H1 (cell line): ENCODE data around the gene NACA. TPM values are rescaled to one million over a fixed set of nuclear protein-coding genes. Genes with fewer than 3 reads are reported as not detected.

Experiments used
- CTCF ChIA-PET: fragments of 300-600 bp; sonication (Branson Sonifier 250); formaldehyde crosslinking; loops from one replicate; lab custom pipeline; 2021; ENCODE audit not compliant: partially characterized antibody; lab: Charles Lee
- POLR2A ChIA-PET: fragments of 300-600 bp; sonication (Branson Sonifier 250); formaldehyde crosslinking; loops from one replicate; lab custom pipeline; 2021; ENCODE audit warnings: inconsistent platforms; ENCODE audit not compliant: partially characterized antibody; lab: Charles Lee
- DNase-seq, 2 experiments: peaks; one replicate each; pipeline versions ENCODE4 v3.0.0 to v3.0.0-alpha.2; 2010 to 2022; ENCODE audit warnings: low spot score in 2 of 2, low read depth in 1 of 2, mixed read lengths in 1 of 2
- FAIRE-seq: peaks from 2 replicates; lab custom pipeline; 2011; peaks lifted over from hg19 to GRCh38; lab: Jason Lieb, UNC
- H2AFZ ChIP-seq: 2 replicates; pipeline ENCODE4 v1.8.1; 2012; ENCODE audit warnings: low read length, inconsistent platforms
- H2AK5ac ChIP-seq: 2 replicates; pipeline ENCODE4 v1.6.1; 2013; ENCODE audit warnings: low read depth, low read length
- H2BK120ac ChIP-seq: replicated peaks from 2 replicates; pipeline ENCODE3; 2013; ENCODE audit warnings: low read depth, low read length, inconsistent platforms
- H2BK12ac ChIP-seq: 2 replicates; pipeline ENCODE4 v1.6.1; 2013; ENCODE audit warnings: low read depth, low read length
- H2BK15ac ChIP-seq: 2 replicates; pipeline ENCODE4 v1.6.1; 2013; ENCODE audit warnings: low read length
- H2BK20ac ChIP-seq: 2 replicates; pipeline ENCODE4 v1.6.1; 2013; ENCODE audit warnings: low read length
- H2BK5ac ChIP-seq: 2 replicates; pipeline ENCODE4 v1.6.1; 2013; ENCODE audit warnings: low read depth, low read length
- H3K14ac ChIP-seq: 2 replicates; pipeline ENCODE4 v1.6.1; 2013; ENCODE audit warnings: inconsistent platforms; ENCODE audit not compliant: insufficient read length
- H3K18ac ChIP-seq: 2 replicates; pipeline ENCODE4 v1.6.1; 2013; ENCODE audit warnings: low read length; ENCODE audit errors: extremely low read depth
- H3K23ac ChIP-seq: 2 replicates; pipeline ENCODE4 v1.6.1; 2013; ENCODE audit warnings: inconsistent platforms; ENCODE audit not compliant: insufficient read length
- H3K23me2 ChIP-seq: 2 replicates; pipeline ENCODE4 v1.6.1; 2013; ENCODE audit warnings: low read depth, low read length
- H3K27ac ChIP-seq: 2 replicates; pipeline ENCODE4 v1.6.1; 2011; ENCODE audit warnings: low read depth, low read length, inconsistent platforms
- H3K27me3 ChIP-seq, 4 experiments: replicated peaks in 1 of 4; 1 replicate in 1 of 4; 2 replicates in 3 of 4; pipeline versions ENCODE4 v1.6.1 to v1.8.1; 2011 to 2013; ENCODE audit warnings: low read length in 3 of 4, mild to moderate bottlenecking in 3 of 4, inconsistent platforms in 2 of 4, mixed read lengths in 2 of 4, moderate library complexity in 1 of 4; ENCODE audit not compliant: control insufficient read depth in 3 of 4, insufficient read depth in 3 of 4; ENCODE audit errors: extremely low read depth in 1 of 4
- H3K36me3 ChIP-seq, 4 experiments: 2 replicates each; pipeline versions ENCODE4 v1.6.1 to v1.8.1; 2011 to 2013; ENCODE audit warnings: mild to moderate bottlenecking in 4 of 4, low read length in 3 of 4, moderate library complexity in 2 of 4, control low read depth in 1 of 4, inconsistent platforms in 1 of 4; ENCODE audit not compliant: insufficient read depth in 4 of 4, control insufficient read depth in 2 of 4
- H3K4ac ChIP-seq: replicated peaks from 2 replicates; pipeline ENCODE3; 2013; ENCODE audit warnings: low read length, low read depth, mixed read lengths, inconsistent platforms; ENCODE audit not compliant: insufficient read length
- H3K4me1 ChIP-seq, 4 experiments: replicated peaks in 1 of 4; 1 replicate in 1 of 4; 2 replicates in 3 of 4; pipeline versions ENCODE4 v1.6.1 to v1.8.1; 2011 to 2013; ENCODE audit warnings: low read length in 3 of 4, inconsistent platforms in 2 of 4, mixed read lengths in 1 of 4; ENCODE audit not compliant: insufficient read depth in 4 of 4, control insufficient read depth in 3 of 4
- H3K4me2 ChIP-seq, 2 experiments: 2 replicates each; pipeline versions ENCODE4 v1.6.1 to v1.8.1; 2011 to 2013; ENCODE audit warnings: low read depth in 2 of 2, low read length in 2 of 2, control low read depth in 1 of 2, inconsistent platforms in 1 of 2, mild to moderate bottlenecking in 1 of 2; ENCODE audit not compliant: insufficient read depth in 1 of 2
- H3K4me3 ChIP-seq, 4 experiments: fragments of 200-600, 300-600 bp in 1 of 4; sonication (generic), shearing (Covaris generic), sonication (Bioruptor Twin) in 1 of 4; 2 replicates each; pipeline versions ENCODE4 v1.5.1 to v1.8.1; 2011 to 2016; ENCODE audit warnings: low read length in 4 of 4, low read depth in 3 of 4, control low read depth in 2 of 4, inconsistent platforms in 2 of 4, mild to moderate bottlenecking in 2 of 4, mixed read lengths in 1 of 4, moderate library complexity in 1 of 4; ENCODE audit not compliant: insufficient read depth in 2 of 4; ENCODE audit errors: extremely low read depth in 1 of 4
- H3K56ac ChIP-seq: replicated peaks from 2 replicates; pipeline ENCODE3; 2013; ENCODE audit warnings: low read depth, mild to moderate bottlenecking, mixed read lengths, low read length, inconsistent platforms; ENCODE audit not compliant: insufficient read length
- H3K79me1 ChIP-seq: 2 replicates; pipeline ENCODE4 v1.6.1; 2013; ENCODE audit warnings: low read depth, low read length, control low read depth
- H3K79me2 ChIP-seq, 2 experiments: 2 replicates each; pipeline versions ENCODE4 v1.6.1 to v1.8.1; 2012 to 2013; ENCODE audit warnings: low read length in 2 of 2, mild to moderate bottlenecking in 2 of 2, inconsistent platforms in 1 of 2; ENCODE audit not compliant: insufficient read depth in 2 of 2, control insufficient read depth in 1 of 2
- H3K9ac ChIP-seq, 4 experiments: replicated peaks in 1 of 4; 1 replicate in 1 of 4; 2 replicates in 3 of 4; pipeline versions ENCODE4 v1.6.1 to v1.8.1; 2011 to 2013; ENCODE audit warnings: low read depth in 3 of 4, low read length in 3 of 4, control low read depth in 2 of 4, mild to moderate bottlenecking in 2 of 4, moderate library complexity in 2 of 4, inconsistent platforms in 1 of 4; ENCODE audit errors: extremely low read depth in 1 of 4
- H3K9me3 ChIP-seq, 2 experiments: 2 replicates each; pipeline versions ENCODE4 v1.6.1 to v1.8.1; 2012 to 2013; ENCODE audit warnings: mild to moderate bottlenecking in 2 of 2, moderate library complexity in 2 of 2, control low read depth in 1 of 2, inconsistent platforms in 1 of 2, low read depth in 1 of 2, low read length in 1 of 2, mixed read lengths in 1 of 2; ENCODE audit not compliant: insufficient read depth in 2 of 2
- H4K20me1 ChIP-seq, 2 experiments: replicated peaks in 1 of 2; 2 replicates each; pipeline versions ENCODE3 to v1.8.1; 2011 to 2013; ENCODE audit warnings: inconsistent platforms in 2 of 2, low read length in 2 of 2, mild to moderate bottlenecking in 1 of 2; ENCODE audit not compliant: insufficient read depth in 2 of 2, control insufficient read depth in 1 of 2
- H4K5ac ChIP-seq: 2 replicates; pipeline ENCODE4 v1.6.1; 2013; ENCODE audit warnings: low read length, low read depth, mixed read lengths, inconsistent platforms; ENCODE audit not compliant: insufficient read length
- H4K8ac ChIP-seq: 2 replicates; pipeline ENCODE4 v1.8.0; 2013; ENCODE audit warnings: mild to moderate bottlenecking, moderate library complexity, low read length, inconsistent platforms; ENCODE audit not compliant: insufficient read depth; ENCODE audit errors: extremely low read depth
- H4K91ac ChIP-seq: replicated peaks from 2 replicates; pipeline ENCODE3; 2013; ENCODE audit warnings: low read length, mixed read lengths, inconsistent platforms; ENCODE audit not compliant: insufficient read length
- CHD1 ChIP-seq: IDR thresholded peaks from 2 replicates; pipeline ENCODE4 v1.6.1; 2012; ENCODE audit warnings: low read depth, low read length, improper control_type of control experiment
- CHD2 ChIP-seq: IDR thresholded peaks from 2 replicates; pipeline ENCODE4 v1.6.1; 2012; ENCODE audit warnings: low read length, improper control_type of control experiment
- MAFK ChIP-seq: IDR thresholded peaks from 2 replicates; pipeline ENCODE4 v1.6.1; 2012; ENCODE audit warnings: low read depth, mild to moderate bottlenecking, improper control_type of control experiment, low read length
- PHF8 ChIP-seq: fragments of 200-600 bp; sonication (generic); conservative IDR thresholded peaks from 2 replicates; pipeline ENCODE4 v1.7.1; 2012; ENCODE audit warnings: low read depth, mild to moderate bottlenecking, inconsistent platforms, low read length, moderate library complexity
- RBBP5 ChIP-seq: IDR thresholded peaks from 2 replicates; pipeline ENCODE4 v1.7.1; 2012; ENCODE audit warnings: low read depth, mild to moderate bottlenecking, inconsistent platforms, low read length, moderate library complexity, borderline replicate concordance
- RNF2 ChIP-seq: fragments of 200-900, 300-1000 bp; sonication (generic); IDR thresholded peaks from 2 replicates; pipeline ENCODE4 v1.7.1; 2016; ENCODE audit warnings: borderline replicate concordance, low read depth, mild to moderate bottlenecking, antibody characterized with exemption, low read length; ENCODE audit not compliant: poor library complexity, severe bottlenecking; ENCODE audit errors: missing control alignments
- SIX5 ChIP-seq: IDR thresholded peaks from 2 replicates; pipeline ENCODE4 v1.6.1; 2011; ENCODE audit warnings: mild to moderate bottlenecking, low read depth, low read length
- TBP ChIP-seq: IDR thresholded peaks from 2 replicates; pipeline ENCODE4 v1.6.1; 2011; ENCODE audit warnings: low read depth, low read length, improper control_type of control experiment
- WGBS, 2 experiments: shearing (Covaris generic) in 1 of 2; methylation state at CpG; one replicate each; pipeline versions ENCODE4 v1.1.6 to v1.1.7; 2013 to 2015; ENCODE audit warnings: low lambda C conversion rate in 2 of 2, mixed read lengths in 2 of 2, inconsistent platforms in 1 of 2, low coverage in 1 of 2, missing lambda C conversion rate in 1 of 2; ENCODE audit not compliant: insufficient replicate concordance in 2 of 2, insufficient coverage in 1 of 2, insufficient read length in 1 of 2; ENCODE audit errors: extremely low coverage in 1 of 2, missing lambda C conversion rate in 1 of 2; 5-methylcytosine and 5-hydroxymethylcytosine counted together
- polyA plus RNA-seq, 7 experiments: library from polyadenylated mRNA; depleted of rRNA in 3 of 7; stranded (reverse) in 5 of 7; unstranded in 2 of 7; fragments of >200 nt in 5 of 7; fragments of 200-250 nt in 2 of 7; gene quantifications; 1 replicate in 5 of 7; 2 replicates in 1 of 7; 4 replicates in 1 of 7; pipeline versions ENCODE4 v1.2.1 to v1.2.3, GENCODE V29; 2011 to 2013; ENCODE audit warnings: missing spikeins in 2 of 7, mixed read lengths in 2 of 7
- total RNA-seq: library from RNA; stranded (reverse); fragmentation: NEBNext Ultra II Directional; extraction: Animal tissue kit (Norgen Biotek cat#: 25700); gene quantifications from 2 replicates; pipeline ENCODE4 v1.2.1, GENCODE V29; 2021
- TF ChIP-seq, protein P1 (sequence below): IDR thresholded peaks from 2 replicates; pipeline ENCODE4 v1.6.1; 2012; ENCODE audit warnings: inconsistent platforms
- TF ChIP-seq, protein P2 (sequence below), 3 experiments: IDR thresholded peaks; 1 replicate in 2 of 3; 2 replicates in 1 of 3; pipeline versions ENCODE4 v1.5.1 to v1.6.1; 2011; ENCODE audit warnings: low read length in 3 of 3, mild to moderate bottlenecking in 3 of 3, inconsistent platforms in 2 of 3, low read depth in 1 of 3, moderate library complexity in 1 of 3; ENCODE audit not compliant: insufficient read depth in 1 of 3; ENCODE audit errors: control extremely low read depth in 1 of 3

Gene NACA
- total and polyA plus RNA-seq, 2 of the 8 experiments (the other 6 are each of a cell fraction or from before 2014, with no cell fraction given), result 511 to 1,063 TPM

DNA sequence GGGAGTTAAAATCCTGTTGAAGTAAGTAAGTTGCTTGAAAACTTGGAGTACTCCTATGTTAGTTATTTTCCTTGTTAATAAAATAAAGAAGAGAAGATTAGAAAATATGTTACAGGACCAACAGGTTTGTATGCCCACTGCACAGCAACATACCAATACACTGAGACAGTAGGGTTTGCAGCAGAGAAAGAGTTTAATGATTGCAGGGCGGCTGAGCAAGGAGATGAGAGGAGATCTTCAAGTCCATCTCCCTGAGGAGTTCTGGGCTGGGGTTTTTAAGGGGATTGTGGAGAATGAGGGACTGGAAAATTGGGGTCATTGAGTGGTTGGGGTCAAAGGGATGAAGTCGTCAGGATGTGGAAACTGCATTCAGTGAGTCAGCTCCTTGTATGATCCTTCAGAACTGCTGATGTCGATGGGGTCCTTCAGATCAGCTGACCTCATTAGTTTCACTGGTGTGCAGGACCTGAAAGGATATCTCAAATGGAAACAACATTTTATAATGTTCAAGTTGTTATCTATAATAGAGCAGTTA, 33.7 kb upstream of the NACA start:
- no peak overlapping the region for H2BK12ac ChIP-seq
- CTCF ChIA-PET, result interaction anchor here (0.5 to 14.5 kb wide), 14 partner anchors 10 to 353 kb away, joined by 3 to 187 read pairs (median 5); partner anchors contain the start of gene ZBTB39
- H2BK20ac ChIP-seq, result no peak overlapping the region
- no peaks in the 10 kb centered on the region for H4K20me1 ChIP-seq
- H3K56ac ChIP-seq, result no peak overlapping the region
- H4K8ac ChIP-seq, result no peak overlapping the region
- no peak overlapping the region for H3K23ac ChIP-seq
- H2AK5ac ChIP-seq, result no peak overlapping the region
- WGBS, 2 experiments, result 95% methylated on average over 3 of the region's 3 CpGs; no CpG with 5 or more reads in 1 of the 2 experiments
- H3K4me2 ChIP-seq, result no peak overlapping the region
- H4K5ac ChIP-seq, result no peak overlapping the region
- H3K14ac ChIP-seq, result no peak overlapping the region
- POLR2A ChIA-PET, result interaction anchor here (1.9 to 43.7 kb wide), 3 partner anchors 8 to 229 kb away, joined by 5 to 1406 read pairs (median 8); partner anchors contain the start of gene PTGES3
- H3K18ac ChIP-seq, result no peak overlapping the region
- FAIRE-seq (no peak), DNase-seq (no peak)
- H3K4me3 ChIP-seq, result no peak overlapping the region
- H3K9me3 ChIP-seq, result 0 out of 4 replicates have a peak, but pooled peaks cover 0 to 3% of the 10 kb centered on the region in 2 experiments
- no peak overlapping the region for H3K9ac ChIP-seq
- no peak overlapping the region for H4K91ac ChIP-seq
- no peaks in the 10 kb centered on the region for H3K27me3 ChIP-seq
- no peaks in the 10 kb centered on the region for H3K36me3 ChIP-seq
- H3K4ac ChIP-seq, result no peak overlapping the region
- no peaks in the 10 kb centered on the region for H3K79me2 ChIP-seq
- no peak overlapping the region for H2BK5ac ChIP-seq
- no peak overlapping the region for H3K27ac ChIP-seq
- H2BK15ac ChIP-seq, result no peak overlapping the region
- H3K4me1 ChIP-seq, result no peaks in the 10 kb centered on the region
- no peaks in the 10 kb centered on the region for H3K79me1 ChIP-seq
- H2BK120ac ChIP-seq, result no peak overlapping the region
- peaks cover 2% of the 10 kb centered on the region; the same call in 1 of the 2 replicates for H3K23me2 ChIP-seq
- H2AFZ ChIP-seq, result no peak overlapping the region
- TF ChIP-seq, protein P1, sequence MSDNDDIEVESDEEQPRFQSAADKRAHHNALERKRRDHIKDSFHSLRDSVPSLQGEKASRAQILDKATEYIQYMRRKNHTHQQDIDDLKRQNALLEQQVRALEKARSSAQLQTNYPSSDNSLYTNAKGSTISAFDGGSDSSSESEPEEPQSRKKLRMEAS, result no peak
- TF ChIP-seq RNF2 (no peak), SIX5 (no peak), CHD2 (no peak), RBBP5 (no peak), MAFK (no peak), CHD1 (no peak), TBP (no peak), PHF8 (no peak)
- TF ChIP-seq, protein P2, sequence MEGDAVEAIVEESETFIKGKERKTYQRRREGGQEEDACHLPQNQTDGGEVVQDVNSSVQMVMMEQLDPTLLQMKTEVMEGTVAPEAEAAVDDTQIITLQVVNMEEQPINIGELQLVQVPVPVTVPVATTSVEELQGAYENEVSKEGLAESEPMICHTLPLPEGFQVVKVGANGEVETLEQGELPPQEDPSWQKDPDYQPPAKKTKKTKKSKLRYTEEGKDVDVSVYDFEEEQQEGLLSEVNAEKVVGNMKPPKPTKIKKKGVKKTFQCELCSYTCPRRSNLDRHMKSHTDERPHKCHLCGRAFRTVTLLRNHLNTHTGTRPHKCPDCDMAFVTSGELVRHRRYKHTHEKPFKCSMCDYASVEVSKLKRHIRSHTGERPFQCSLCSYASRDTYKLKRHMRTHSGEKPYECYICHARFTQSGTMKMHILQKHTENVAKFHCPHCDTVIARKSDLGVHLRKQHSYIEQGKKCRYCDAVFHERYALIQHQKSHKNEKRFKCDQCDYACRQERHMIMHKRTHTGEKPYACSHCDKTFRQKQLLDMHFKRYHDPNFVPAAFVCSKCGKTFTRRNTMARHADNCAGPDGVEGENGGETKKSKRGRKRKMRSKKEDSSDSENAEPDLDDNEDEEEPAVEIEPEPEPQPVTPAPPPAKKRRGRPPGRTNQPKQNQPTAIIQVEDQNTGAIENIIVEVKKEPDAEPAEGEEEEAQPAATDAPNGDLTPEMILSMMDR (IDR thresholded peaks at IDR 0.05; ENCODE audit: control extremely low read depth in 1 of 3, insufficient read depth in 1 of 3, low read depth in 1 of 3, low read length in 3 of 3), result no peak
